RWPE2 (cell line): ENCODE data around the gene NFYA.

Source experiments
- ATAC-seq: fragments of 200-7000 bp; cut with Tn5 transposase; 3 replicates; pipeline ENCODE4 v1.9.1; 2021; ENCODE audit warnings: low read depth
- DNase-seq: peaks from one replicate; pipeline ENCODE4 v3.0.0-alpha.2; 2020; ENCODE audit warnings: low spot score
- H3K27ac ChIP-seq: fragments of 450-650 bp; 2 replicates; pipeline ENCODE4 v1.5.1; 2017; ENCODE audit warnings: mild to moderate bottlenecking; ENCODE audit not compliant: poor library complexity, severe bottlenecking
- H3K27me3 ChIP-seq: fragments of 250-450 bp; sonication (Bioruptor Pico); 2 replicates; pipeline ENCODE4 v1.5.1; 2021; ENCODE audit warnings: mild to moderate bottlenecking, moderate library complexity; ENCODE audit not compliant: insufficient read depth, poor library complexity, severe bottlenecking
- H3K36me3 ChIP-seq: fragments of 250-450 bp; sonication (Bioruptor Pico); 2 replicates; pipeline ENCODE4 v1.5.1; 2020; ENCODE audit warnings: low read depth, mild to moderate bottlenecking, moderate library complexity
- H3K4me1 ChIP-seq: fragments of 250-450 bp; sonication (Bioruptor Pico); 2 replicates; pipeline ENCODE4 v1.5.1; 2021; ENCODE audit warnings: mild to moderate bottlenecking, moderate library complexity; ENCODE audit not compliant: insufficient read depth, poor library complexity, severe bottlenecking
- H3K4me3 ChIP-seq: fragments of 250-450 bp; sonication (Bioruptor Pico); 2 replicates; pipeline ENCODE4 v1.5.1; 2021; ENCODE audit warnings: mild to moderate bottlenecking, moderate library complexity; ENCODE audit not compliant: severe bottlenecking
- H3K9me3 ChIP-seq: fragments of 250-450 bp; sonication (Bioruptor Pico); 2 replicates; pipeline ENCODE4 v1.5.1; 2021; ENCODE audit warnings: mild to moderate bottlenecking, moderate library complexity; ENCODE audit not compliant: severe bottlenecking
- CTCF ChIP-seq: fragments of 450-650 bp; IDR thresholded peaks from one replicate; pipeline ENCODE4 v1.5.1; 2017; ENCODE audit warnings: mild to moderate bottlenecking, moderate library complexity; ENCODE audit not compliant: poor library complexity, severe bottlenecking

Gene NFYA

GRCh38 chr6:41122918-41123317 is 50.1 kb downstream of the NFYA start:
- DNase-seq (no peak), ATAC-seq (no peak)
- Histone ChIP-seq H3K27ac (no peak overlapping the region), H3K9me3 (no peaks in the 10 kb centered on the region), H3K4me1 (no peaks in the 10 kb centered on the region), H3K27me3 (no peaks in the 10 kb centered on the region), H3K4me3 (no peak overlapping the region), H3K36me3 (no peaks in the 10 kb centered on the region)
- no peak for TF ChIP-seq CTCF

- H3K4me3 ChIP-seq = no peak overlapping the region
- no peaks in the 10 kb centered on the region for H3K4me1 ChIP-seq
- no peaks in the 10 kb centered on the region for H3K27me3 ChIP-seq
- no peak for ATAC-seq
- no peak for TF ChIP-seq CTCF
- H3K9me3 ChIP-seq = no peaks in the 10 kb centered on the region
- no peak overlapping the region for H3K27ac ChIP-seq
- H3K36me3 ChIP-seq = no peaks in the 10 kb centered on the region
- no peak for DNase-seq
Observed at GRCh38 chr6:41125282-41125681, 52.5 kb downstream of the NFYA start.

- Histone ChIP-seq H3K36me3 (no peaks in the 10 kb centered on the region), H3K4me3 (no peak overlapping the region), H3K4me1 (no peaks in the 10 kb centered on the region), H3K27ac (no peak overlapping the region), H3K9me3 (no peaks in the 10 kb centered on the region), H3K27me3 (no peaks in the 10 kb centered on the region)
- DNase-seq (no peak), ATAC-seq (no peak)
- TF ChIP-seq CTCF = no peak
Observed at GRCh38 chr6:41132254-41132653, 59.5 kb downstream of the NFYA start.

GRCh38 chr6:41135062-41135832 is 62.5 kb downstream of the NFYA start:
- no peak for ATAC-seq
- H3K27me3 ChIP-seq = no peaks in the 10 kb centered on the region
- no peak overlapping the region for H3K27ac ChIP-seq
- no peaks in the 10 kb centered on the region for H3K9me3 ChIP-seq
- no peaks in the 10 kb centered on the region for H3K36me3 ChIP-seq
- DNase-seq = no peak
- no peaks in the 10 kb centered on the region for H3K4me1 ChIP-seq
- no peak for TF ChIP-seq CTCF
- H3K4me3 ChIP-seq = no peak overlapping the region

GRCh38 chr6:41136911-41137310 is 64.1 kb downstream of the NFYA start:
- H3K27me3 ChIP-seq = no peaks in the 10 kb centered on the region
- H3K36me3 ChIP-seq = no peaks in the 10 kb centered on the region
- DNase-seq (no peak), ATAC-seq (no peak)
- no peaks in the 10 kb centered on the region for H3K9me3 ChIP-seq
- no peak overlapping the region for H3K27ac ChIP-seq
- no peak overlapping the region for H3K4me3 ChIP-seq
- no peaks in the 10 kb centered on the region for H3K4me1 ChIP-seq
- TF ChIP-seq CTCF = no peak
